Ishikawa (cell line): ENCODE results near the gene RBM4.

ENCODE experiments used
- CEBPB ChIP-seq: IDR thresholded peaks from 2 replicates; pipeline ENCODE4 v1.6.1; 2012
- CREB1 ChIP-seq: IDR thresholded peaks from 2 replicates; pipeline ENCODE4 v1.6.1; 2012; ENCODE audit warnings: low read depth
- EGR1 ChIP-seq: IDR thresholded peaks from 2 replicates; pipeline ENCODE4 v1.6.1; 2012
- EP300 ChIP-seq: IDR thresholded peaks from 2 replicates; pipeline ENCODE4 v1.6.1; 2012; ENCODE audit warnings: borderline replicate concordance
- FOXM1 ChIP-seq: IDR thresholded peaks from 2 replicates; pipeline ENCODE4 v1.6.1; 2012; ENCODE audit warnings: low read depth, borderline replicate concordance
- NFIC ChIP-seq: IDR thresholded peaks from 2 replicates; pipeline ENCODE4 v1.6.1; 2012
- RAD21 ChIP-seq: IDR thresholded peaks from 2 replicates; pipeline ENCODE4 v1.6.1; 2012; ENCODE audit warnings: low read depth
- TAF1 ChIP-seq: IDR thresholded peaks from 2 replicates; pipeline ENCODE4 v1.6.1; 2012; ENCODE audit warnings: low read depth, mild to moderate bottlenecking
- TCF12 ChIP-seq: IDR thresholded peaks from 2 replicates; pipeline ENCODE4 v1.6.1; 2012; ENCODE audit warnings: low read depth
- TEAD4 ChIP-seq: IDR thresholded peaks from 2 replicates; pipeline ENCODE4 v1.6.1; 2012
- YY1 ChIP-seq: IDR thresholded peaks from 2 replicates; pipeline ENCODE4 v1.6.1; 2012; ENCODE audit warnings: low read depth
- ZBTB7A ChIP-seq: IDR thresholded peaks from 2 replicates; pipeline ENCODE4 v1.6.1; 2012; ENCODE audit warnings: low read depth
- TF ChIP-seq, protein P1 (sequence below): IDR thresholded peaks from 2 replicates; pipeline ENCODE4 v1.6.1; 2012
- TF ChIP-seq, protein P2 (sequence below): IDR thresholded peaks from 2 replicates; pipeline ENCODE4 v1.6.1; 2012
- TF ChIP-seq, protein P3 (sequence below): IDR thresholded peaks from 2 replicates; pipeline ENCODE4 v1.6.1; 2012; ENCODE audit warnings: low read depth, mild to moderate bottlenecking

The RBM4 gene

DNA sequence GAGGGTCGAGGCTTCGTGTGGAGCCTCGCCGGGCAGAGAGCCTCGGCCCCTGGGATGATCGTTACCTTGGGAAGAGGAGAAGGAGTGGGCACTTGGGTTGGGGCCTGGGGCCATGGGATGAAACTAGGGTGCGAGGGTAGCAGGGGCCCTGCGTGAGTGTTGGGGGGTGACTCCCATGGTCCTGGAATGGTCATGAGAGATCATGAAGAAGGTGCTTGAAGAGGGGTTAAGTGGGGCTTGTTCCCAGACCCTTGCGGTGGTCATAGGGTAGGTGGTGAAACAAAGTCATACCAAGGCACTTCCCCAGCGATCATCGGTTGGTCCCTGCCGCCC, 45.2 kb upstream of the RBM4 start:
- TF ChIP-seq TEAD4 (no peak), YY1 (no peak), CREB1 (no peak), RAD21 (no peak), FOXM1 (no peak), ZBTB7A (no peak), NFIC (no peak)

DNA sequence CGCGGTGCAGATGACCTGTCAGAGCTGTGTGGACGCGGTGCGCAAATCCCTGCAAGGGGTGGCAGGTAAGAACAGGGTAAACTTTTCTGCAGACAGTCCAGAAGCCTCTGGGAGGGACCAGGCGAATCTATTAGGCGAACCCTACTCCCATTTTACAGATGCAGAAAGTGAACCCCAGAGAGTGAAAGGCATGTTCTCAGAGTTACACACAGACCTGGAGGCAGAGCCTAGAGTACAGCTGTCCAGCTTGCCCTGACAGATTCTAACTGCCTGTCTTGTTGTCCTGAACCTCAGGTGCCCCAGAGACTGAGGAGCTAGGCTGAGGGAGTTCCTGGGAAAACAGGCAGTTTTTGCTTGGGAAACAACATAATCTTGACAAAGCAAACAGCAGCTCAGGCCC, 44.9 kb upstream of the RBM4 start:
- TF ChIP-seq FOXM1 (no peak), EP300 (no peak), ZBTB7A (no peak), EGR1 (no peak)

DNA sequence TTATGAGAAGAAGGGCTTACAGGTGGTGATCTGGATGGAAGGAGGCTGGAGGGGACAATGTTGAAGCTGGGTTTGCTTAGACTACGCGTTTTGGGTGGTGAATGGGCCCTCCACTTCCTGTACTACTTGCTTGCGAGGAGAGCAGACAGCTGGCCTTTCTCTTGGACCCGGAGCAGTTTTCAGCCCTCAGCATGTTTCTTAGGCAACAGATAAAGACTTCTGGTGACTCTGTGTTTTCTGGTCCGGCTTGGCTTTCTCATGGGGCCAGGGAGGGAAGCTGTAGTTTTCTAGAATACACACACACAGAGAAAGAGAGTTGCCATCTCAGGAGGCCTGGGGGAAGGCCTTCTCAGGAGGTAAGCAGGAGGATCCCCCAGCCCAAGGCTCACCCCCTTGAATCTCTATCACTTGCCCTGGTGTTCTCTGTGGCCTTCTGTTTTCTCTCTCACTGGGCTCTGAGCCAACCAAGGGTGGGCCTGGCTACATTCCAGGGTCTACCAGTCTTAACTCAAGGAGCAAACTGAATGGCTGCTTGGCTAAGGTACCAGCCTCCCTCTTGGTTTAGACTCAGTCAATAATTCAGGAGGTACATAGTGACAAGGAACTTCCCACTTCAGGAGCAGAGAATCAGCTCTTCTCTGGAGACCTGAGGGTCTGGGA, 43.1 kb upstream of the RBM4 start:
- TF ChIP-seq CEBPB (no peak), NFIC (peak; percentile 58)

DNA sequence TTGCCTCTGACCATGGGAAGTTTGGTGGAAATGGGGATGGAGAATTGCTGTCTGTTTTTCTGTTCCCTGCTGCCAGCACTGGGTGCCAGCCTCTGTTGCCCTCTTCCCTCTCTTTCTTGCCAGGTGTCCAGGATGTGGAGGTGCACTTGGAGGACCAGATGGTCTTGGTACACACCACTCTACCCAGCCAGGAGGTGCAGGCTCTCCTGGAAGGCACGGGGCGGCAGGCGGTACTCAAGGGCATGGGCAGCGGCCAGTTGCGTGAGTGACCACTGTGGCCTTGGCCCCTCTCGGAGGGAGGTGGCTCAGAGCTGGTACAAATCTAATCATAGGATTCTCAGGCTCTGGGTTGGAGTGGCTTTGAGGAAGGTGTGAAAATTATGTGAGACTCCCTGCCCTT, 39.5 kb upstream of the RBM4 start:
- TF ChIP-seq CREB1 = no peak

DNA sequence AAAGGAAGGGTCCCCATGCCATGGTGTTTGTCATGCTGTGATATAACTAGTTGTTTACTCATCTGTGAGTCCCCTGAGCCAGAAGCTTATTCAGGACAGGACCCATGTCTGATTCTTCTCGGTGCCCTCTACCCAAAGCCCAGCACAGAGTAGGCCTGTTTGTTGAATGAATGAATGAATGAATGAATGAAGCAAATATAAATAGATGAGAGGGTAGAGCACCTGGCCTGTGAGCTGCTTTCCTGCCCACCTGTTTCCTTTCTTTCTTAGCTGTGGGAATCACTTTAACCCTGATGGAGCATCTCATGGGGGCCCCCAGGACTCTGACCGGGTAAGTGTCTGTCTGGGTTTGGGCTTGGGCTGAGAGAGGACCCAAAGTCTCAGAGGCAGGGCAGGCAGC, 38.3 kb upstream of the RBM4 start:
- TF ChIP-seq NFIC (no peak), TCF12 (no peak), FOXM1 (no peak), RAD21 (no peak), EGR1 (no peak), YY1 (no peak), CREB1 (no peak), TAF1 (no peak), EP300 (no peak), CEBPB (no peak), TEAD4 (no peak), ZBTB7A (no peak)
- TF ChIP-seq, protein P1, sequence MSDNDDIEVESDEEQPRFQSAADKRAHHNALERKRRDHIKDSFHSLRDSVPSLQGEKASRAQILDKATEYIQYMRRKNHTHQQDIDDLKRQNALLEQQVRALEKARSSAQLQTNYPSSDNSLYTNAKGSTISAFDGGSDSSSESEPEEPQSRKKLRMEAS = no peak
- TF ChIP-seq, protein P2, sequence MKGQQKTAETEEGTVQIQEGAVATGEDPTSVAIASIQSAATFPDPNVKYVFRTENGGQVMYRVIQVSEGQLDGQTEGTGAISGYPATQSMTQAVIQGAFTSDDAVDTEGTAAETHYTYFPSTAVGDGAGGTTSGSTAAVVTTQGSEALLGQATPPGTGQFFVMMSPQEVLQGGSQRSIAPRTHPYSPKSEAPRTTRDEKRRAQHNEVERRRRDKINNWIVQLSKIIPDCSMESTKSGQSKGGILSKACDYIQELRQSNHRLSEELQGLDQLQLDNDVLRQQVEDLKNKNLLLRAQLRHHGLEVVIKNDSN = no peak
- TF ChIP-seq, protein P3, sequence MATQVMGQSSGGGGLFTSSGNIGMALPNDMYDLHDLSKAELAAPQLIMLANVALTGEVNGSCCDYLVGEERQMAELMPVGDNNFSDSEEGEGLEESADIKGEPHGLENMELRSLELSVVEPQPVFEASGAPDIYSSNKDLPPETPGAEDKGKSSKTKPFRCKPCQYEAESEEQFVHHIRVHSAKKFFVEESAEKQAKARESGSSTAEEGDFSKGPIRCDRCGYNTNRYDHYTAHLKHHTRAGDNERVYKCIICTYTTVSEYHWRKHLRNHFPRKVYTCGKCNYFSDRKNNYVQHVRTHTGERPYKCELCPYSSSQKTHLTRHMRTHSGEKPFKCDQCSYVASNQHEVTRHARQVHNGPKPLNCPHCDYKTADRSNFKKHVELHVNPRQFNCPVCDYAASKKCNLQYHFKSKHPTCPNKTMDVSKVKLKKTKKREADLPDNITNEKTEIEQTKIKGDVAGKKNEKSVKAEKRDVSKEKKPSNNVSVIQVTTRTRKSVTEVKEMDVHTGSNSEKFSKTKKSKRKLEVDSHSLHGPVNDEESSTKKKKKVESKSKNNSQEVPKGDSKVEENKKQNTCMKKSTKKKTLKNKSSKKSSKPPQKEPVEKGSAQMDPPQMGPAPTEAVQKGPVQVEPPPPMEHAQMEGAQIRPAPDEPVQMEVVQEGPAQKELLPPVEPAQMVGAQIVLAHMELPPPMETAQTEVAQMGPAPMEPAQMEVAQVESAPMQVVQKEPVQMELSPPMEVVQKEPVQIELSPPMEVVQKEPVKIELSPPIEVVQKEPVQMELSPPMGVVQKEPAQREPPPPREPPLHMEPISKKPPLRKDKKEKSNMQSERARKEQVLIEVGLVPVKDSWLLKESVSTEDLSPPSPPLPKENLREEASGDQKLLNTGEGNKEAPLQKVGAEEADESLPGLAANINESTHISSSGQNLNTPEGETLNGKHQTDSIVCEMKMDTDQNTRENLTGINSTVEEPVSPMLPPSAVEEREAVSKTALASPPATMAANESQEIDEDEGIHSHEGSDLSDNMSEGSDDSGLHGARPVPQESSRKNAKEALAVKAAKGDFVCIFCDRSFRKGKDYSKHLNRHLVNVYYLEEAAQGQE = no peak

DNA sequence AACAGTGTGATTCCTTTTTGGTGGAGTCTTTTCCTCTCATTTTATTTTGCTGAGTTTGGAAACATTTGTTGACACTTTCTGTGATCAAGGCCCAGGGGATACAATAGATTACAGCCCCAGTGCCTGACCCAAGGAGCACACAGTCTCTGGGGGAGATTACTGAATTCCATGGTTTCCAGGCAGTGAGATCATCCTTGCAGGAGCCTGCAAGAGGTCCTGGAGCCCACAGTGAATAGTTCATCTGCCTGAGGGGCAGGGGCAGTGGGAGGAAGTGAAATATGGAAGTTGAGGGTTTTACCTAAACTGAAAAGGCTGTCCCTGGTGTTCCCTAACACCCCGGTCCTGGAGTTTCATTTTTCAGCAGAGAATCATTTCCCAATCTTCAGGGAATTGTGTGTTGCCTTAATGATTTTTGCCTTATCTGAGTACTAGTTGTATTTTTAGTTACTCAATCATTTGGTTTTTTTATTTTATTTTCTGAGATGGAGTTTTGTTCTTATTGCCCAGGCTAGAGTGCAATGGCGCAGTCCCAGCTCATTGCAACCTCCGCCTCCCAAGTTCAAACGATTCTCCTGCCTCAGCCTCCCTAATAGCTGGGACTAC, 37.8 kb upstream of the RBM4 start:
- no peak for TF ChIP-seq TAF1
- no peak for TF ChIP-seq EP300
- TF ChIP-seq CREB1 = no peak
- TF ChIP-seq, protein P3 = no peak
- no peak for TF ChIP-seq NFIC
- TF ChIP-seq, protein P1 = no peak
- TF ChIP-seq TEAD4 = no peak
- no peak for TF ChIP-seq TCF12
- TF ChIP-seq CEBPB = no peak
- no peak for TF ChIP-seq RAD21
- no peak for TF ChIP-seq ZBTB7A
- TF ChIP-seq, protein P2 = no peak
- no peak for TF ChIP-seq EGR1
- TF ChIP-seq YY1 = no peak
- no peak for TF ChIP-seq FOXM1
